Measurements from ENCODE around the gene CYP4F11.

- TF ChIP-seq, protein P1, sequence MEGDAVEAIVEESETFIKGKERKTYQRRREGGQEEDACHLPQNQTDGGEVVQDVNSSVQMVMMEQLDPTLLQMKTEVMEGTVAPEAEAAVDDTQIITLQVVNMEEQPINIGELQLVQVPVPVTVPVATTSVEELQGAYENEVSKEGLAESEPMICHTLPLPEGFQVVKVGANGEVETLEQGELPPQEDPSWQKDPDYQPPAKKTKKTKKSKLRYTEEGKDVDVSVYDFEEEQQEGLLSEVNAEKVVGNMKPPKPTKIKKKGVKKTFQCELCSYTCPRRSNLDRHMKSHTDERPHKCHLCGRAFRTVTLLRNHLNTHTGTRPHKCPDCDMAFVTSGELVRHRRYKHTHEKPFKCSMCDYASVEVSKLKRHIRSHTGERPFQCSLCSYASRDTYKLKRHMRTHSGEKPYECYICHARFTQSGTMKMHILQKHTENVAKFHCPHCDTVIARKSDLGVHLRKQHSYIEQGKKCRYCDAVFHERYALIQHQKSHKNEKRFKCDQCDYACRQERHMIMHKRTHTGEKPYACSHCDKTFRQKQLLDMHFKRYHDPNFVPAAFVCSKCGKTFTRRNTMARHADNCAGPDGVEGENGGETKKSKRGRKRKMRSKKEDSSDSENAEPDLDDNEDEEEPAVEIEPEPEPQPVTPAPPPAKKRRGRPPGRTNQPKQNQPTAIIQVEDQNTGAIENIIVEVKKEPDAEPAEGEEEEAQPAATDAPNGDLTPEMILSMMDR (IDR thresholded peaks at IDR 0.05; ENCODE audit: poor library complexity, severe bottlenecking) = no peak
- TF ChIP-seq POLR2AphosphoS5 (IDR thresholded peaks at IDR 0.05) (no peak), RAD21 (conservative IDR thresholded peaks at IDR 0.05) (no peak)
Observed at GRCh38 chr19:15936950-15937349, 2.6 kb upstream of the CYP4F11 start.

Data from neural cell (in vitro differentiated cells).